GM12873 (cell line): ENCODE results near the gene INPP5J.

Experiments used
- TF ChIP-seq, protein P1 (sequence below): IDR thresholded peaks from 2 replicates; pipeline ENCODE4 v1.5.1; 2012; ENCODE audit warnings: low read depth, mild to moderate bottlenecking, moderate library complexity, low read length, control low read depth; ENCODE audit not compliant: insufficient read depth; ENCODE audit errors: missing control alignments

Gene INPP5J

GRCh38 chr22:31122196-31122531, 602 bp upstream of the INPP5J start:
- TF ChIP-seq, protein P1, sequence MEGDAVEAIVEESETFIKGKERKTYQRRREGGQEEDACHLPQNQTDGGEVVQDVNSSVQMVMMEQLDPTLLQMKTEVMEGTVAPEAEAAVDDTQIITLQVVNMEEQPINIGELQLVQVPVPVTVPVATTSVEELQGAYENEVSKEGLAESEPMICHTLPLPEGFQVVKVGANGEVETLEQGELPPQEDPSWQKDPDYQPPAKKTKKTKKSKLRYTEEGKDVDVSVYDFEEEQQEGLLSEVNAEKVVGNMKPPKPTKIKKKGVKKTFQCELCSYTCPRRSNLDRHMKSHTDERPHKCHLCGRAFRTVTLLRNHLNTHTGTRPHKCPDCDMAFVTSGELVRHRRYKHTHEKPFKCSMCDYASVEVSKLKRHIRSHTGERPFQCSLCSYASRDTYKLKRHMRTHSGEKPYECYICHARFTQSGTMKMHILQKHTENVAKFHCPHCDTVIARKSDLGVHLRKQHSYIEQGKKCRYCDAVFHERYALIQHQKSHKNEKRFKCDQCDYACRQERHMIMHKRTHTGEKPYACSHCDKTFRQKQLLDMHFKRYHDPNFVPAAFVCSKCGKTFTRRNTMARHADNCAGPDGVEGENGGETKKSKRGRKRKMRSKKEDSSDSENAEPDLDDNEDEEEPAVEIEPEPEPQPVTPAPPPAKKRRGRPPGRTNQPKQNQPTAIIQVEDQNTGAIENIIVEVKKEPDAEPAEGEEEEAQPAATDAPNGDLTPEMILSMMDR = no peak

- TF ChIP-seq, protein P1 = no peak
These were observed 481 bp downstream of the INPP5J start for GRCh38 chr22:31123292-31123602.

DNA sequence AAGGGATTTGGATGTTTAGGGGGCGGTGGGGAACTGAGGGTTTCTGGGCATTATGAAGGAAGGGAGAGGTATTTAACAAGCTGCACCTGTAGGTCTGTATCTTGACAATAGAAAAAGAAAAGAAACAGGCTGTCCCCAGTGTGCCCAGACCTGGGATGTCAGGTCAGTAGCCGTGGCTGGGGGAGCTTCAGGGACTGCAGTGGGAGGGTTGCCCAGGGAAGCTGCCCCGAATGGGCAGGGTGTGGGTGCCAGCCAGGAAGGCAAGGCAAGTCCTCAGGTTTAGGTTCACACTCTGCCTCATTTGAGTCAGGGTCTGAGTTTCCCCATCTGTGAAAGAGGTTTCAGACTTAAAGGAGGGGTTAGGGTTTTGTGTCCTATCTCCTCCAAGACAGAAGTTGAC, 1.5 kb downstream of the INPP5J start:
- TF ChIP-seq, protein P1 = no peak

GRCh38 chr22:31124811-31125465, 2.2 kb downstream of the INPP5J start:
- TF ChIP-seq, protein P1 = no peak

GRCh38 chr22:31125521-31126117, 2.9 kb downstream of the INPP5J start:
- TF ChIP-seq, protein P1 = no peak

- TF ChIP-seq, protein P1 = no peak
These were observed 3.5 kb downstream of the INPP5J start for GRCh38 chr22:31126128-31126868.

DNA sequence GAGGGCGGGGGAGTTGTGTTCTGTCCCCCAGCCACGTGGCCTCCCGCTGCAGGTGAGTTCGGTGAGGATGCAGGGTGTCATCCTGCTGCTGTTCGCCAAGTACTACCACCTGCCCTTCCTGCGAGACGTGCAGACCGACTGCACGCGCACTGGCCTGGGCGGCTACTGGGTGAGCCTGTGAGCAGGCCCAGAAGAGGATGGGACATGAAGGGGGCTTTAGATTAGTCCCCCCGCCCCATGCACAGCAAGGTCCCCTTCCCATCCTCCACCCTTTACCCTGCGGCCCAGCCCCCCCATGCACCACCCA, 4.1 kb downstream of the INPP5J start:
- TF ChIP-seq, protein P1 = no peak
